GM18861 (cell line): ENCODE data around the gene IRX2.

Experiments used
- ATAC-seq: cut with Tn5 transposase; IDR thresholded peaks from one replicate; pipeline ENCODE4 v1.9.1; 2021; ENCODE audit not compliant: unreplicated experiment

Gene IRX2

DNA sequence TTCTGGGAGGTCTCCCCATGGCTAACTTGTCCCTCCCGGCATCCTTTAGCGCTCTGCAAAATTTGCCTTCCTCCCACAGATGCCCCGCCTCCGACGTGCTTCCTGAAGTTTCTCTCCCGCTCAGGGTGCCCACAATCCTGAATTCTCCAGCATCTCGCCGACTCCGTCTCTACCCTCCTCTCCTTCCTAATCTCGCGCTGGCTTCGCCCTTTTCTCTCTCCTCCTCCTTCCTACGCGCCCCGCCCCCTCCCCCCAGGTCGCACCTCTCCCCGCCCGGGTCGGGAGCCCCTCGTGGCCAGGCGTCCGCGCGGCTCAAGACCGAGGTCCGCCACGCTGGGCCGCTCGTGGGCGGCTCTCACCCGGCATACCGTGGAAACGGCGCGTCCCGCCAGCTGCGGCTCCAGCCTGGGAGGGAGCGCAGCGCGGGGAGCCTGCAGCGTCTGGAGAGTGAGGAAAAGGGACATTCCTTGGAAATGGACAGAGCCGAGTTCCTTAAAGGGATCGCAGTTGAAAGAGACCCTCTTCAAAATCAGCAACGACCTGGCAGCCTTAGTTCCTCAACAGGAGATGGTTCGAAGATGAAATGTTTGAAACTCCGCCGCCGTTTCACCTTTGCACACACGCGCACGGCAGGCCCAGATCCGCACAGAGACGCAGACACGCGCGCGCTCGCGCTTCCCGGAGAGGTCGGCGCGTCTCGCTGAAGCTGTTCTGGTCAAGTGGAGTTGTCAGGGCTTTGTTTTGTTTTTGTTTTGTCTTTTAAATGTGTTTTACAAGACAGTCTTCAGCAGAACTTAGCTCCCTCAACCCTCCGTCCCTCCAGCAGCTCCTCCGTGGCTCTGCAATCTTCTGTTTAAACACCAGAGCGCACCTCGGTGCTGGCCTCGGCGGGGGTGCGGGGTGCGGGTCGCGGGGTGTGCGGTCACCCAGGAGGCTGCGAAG, 5.0 kb upstream of the IRX2 start:
- ATAC-seq: no peak

DNA sequence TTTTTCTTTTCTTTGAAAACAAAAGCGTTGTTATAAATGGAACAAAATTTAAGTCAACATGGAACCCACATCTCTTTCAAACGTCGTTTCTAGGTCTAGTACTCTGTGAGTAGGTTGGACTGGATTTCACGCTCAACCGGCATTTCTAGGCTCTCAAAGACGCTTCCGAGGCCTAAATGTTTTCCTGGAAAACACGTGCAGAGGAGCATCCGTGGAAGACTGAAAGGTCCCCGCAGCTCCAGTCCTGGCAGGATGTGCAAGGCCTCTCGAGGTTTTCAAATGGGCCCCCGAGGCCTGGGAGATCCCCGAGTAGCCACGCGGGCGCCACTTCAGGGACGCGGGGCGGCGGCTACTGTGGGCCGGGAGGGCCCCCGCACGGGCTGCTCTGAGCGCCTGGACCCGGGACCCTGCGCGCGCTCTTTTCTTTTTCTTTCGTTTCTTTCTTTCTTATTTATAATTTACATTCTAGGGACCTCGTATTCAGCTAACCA, 4.2 kb upstream of the IRX2 start:
- no peak for ATAC-seq

DNA sequence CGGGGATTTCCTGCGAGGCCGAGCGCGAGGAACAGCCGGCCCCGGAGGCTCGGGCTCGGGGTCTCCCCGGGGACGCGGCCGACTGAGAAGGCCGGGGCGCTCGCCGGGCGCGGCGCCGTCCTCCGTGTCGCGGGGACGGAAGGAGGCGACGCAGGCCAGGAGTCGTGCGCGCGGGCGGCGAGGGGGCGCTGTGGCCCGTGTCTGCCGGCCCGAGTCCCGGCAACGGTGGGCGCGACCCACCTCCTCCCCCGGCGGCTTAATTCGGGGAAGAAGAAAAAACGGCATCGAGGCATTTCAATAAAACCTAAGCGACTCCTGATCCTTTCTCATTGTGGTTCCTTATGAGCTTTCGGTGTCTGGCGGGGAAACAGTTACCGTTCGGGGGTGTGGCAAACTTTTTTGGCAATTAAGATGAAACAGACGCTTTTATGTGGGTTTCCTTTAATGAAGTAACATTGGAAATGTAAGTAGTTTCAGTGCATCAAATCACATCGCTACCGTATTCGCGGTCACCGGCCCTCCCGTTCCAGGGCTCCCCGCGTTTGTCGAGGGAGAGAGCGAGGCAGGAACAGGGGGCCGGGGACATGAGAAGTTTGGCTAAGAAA, 3.7 kb upstream of the IRX2 start:
- ATAC-seq: no peak

DNA sequence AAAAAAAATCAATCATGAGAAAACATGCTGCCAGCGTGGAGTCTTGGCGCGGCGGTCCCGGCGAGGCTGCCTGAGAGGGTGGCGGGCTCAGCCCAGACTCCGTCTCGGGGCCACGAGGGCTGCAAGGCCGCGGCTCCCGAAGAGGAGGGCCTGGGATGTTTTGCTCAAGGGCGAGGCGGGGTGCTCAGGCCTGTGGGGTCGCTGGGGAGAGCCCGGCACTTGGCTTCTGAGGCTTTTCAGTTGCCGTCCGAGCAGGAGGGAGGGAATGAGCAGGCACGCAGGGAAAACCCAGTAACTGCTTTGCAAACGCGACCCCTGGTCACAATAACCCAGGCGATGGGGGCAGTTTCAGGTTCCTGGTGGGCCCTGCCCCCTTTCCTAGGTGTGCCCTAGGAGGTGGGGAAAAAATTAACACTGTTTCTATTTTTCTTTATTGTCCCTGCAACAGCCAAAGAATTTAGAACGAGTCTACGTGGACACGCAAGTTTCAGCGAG, 3.2 kb upstream of the IRX2 start:
- no peak for ATAC-seq

DNA sequence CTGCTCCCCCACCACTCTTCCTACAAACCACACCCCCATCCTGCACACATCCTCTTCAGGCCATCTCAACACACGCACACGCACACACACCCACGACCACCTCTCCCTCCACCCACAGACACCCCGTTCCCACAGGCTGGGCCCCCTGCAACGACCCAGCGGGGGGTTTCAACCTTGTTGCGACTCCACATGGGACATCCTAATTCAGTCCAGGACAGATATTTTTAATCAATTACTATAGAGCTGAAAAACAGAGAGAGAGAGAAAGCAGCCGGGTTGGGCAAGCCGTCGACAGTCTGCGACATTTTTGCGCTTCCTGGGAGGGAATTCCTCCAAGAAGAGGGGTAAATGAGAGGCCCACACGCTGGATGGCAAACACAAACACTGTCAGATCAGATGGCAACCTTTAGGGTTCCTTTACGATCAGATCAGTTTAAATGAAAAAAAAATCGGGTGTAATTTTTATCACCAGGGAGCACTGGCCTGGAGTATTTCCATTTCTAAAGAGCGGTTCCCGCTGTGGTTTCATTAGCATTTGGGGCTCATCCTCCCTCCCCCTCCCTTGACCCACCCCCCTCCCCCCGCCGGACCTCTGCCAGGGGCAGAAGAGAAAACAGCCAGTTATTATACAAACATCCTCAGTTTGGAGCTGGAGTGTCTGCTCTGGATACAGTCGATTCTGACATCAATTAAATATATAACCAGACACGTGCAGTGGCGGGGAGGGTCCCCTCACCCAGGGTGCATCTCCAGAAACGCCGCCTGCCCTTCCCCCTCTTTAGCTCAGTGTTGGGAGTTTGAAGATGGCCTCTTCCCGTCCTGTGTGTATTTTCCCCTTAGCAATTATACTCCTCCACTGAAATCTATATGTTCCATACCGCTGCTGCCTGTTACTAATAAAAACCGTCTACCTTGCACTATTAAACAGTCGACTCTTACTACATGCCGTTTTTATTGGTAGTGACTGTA, 2.3 kb upstream of the IRX2 start:
- ATAC-seq: no peak

DNA sequence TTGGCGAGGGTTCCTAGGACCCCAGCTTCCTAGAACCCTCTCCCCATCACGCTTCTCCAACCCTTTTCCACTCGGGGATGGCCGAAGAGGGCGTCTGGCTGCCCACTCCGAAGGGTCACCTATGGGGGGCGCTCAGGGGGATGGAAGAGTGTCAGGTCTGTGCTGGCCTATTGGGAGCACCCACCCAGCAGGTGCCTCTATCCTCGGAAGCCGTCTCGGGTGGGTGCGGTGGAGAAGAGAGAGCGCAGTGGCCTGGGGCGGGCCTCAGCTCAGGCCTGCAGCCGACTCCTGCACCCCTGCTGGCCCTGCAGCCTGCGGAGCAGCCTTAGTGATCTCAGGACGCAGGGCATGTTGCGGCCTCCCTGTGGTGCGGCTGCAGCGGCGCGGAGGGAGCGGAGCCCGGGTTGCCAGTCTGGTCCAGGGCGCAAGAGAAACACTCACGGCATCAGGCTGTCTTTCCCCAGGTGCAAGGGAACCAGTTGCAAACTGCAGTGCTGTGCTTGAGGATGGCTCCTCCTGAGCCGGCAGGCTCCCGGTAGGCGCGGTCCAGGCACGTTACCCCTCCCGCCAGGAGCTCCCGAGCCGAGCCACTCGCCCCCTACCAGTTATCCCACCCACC, 1.5 kb upstream of the IRX2 start:
- no peak for ATAC-seq

DNA sequence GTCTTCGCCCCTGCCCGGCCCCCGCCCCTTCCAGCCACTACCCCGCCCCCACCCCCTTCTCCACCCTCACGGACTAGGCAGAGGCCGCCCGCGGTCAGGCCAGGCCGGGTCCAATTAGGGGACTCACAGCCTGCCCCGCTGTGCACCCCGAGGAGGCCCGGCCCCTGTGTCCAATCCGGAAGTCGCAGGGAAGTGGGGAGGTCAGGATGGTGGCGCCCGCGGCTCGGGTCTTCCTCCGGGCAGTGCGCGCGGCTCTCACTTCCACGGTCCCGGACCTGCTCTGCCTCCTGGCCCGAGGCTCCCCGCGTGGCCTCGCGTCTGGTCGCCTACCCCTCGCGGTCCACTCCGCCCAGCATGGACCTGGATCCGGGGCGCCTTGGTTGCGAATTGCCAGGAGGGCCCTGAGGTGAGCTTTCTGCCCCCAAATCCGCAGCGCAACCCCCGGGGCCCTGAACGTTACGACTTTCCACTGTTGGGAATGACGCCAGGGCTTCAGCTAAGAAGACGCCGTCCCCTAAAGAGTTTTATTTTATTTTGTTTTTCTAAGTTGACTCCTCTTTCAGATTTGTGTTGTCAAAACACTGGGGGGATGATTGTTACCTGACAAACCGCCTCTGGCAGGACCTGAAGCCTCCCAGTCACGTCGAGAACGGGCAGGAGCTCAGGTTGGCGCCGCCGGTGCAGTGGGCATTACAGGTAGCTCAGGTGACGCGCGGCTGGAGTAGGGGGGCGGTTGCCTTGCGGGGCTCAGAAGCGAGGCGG, 763 bp upstream of the IRX2 start:
- no peak for ATAC-seq

DNA sequence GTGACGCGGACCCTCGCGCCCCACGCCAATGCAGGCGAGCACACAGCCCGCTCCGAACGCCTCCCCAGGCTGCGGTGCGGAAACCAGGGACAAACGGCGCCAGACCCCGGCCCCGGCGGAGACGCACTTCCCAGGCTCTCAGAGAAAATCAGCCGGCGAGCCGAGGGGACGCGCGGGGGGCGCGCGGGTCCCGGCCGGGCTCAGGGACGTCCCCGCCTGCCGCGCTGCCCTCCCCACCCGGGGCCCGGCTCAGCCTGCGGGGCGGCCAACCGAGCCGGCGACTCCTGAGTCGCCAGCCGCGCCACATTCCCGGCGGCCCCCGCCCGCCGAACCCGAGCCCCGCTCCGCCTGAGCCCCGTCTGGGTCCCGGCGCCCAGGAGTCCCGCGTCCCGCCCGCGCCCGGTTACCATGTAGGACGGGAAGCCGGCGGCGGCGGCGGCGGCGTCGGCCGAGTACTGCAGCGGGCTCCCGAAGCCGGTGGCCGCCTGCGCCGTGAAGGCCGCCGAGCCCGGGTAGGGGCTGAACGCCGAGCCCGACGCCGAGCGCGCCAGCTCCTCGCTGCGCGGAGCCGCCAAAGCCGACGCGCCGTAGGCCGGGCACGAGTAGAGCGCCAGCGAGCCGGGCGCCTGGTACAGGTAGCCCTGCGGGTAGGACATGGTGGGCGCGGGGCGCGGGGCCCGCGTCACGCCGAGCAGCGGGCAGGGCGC, 566 bp downstream of the IRX2 start:
- ATAC-seq: no peak

DNA sequence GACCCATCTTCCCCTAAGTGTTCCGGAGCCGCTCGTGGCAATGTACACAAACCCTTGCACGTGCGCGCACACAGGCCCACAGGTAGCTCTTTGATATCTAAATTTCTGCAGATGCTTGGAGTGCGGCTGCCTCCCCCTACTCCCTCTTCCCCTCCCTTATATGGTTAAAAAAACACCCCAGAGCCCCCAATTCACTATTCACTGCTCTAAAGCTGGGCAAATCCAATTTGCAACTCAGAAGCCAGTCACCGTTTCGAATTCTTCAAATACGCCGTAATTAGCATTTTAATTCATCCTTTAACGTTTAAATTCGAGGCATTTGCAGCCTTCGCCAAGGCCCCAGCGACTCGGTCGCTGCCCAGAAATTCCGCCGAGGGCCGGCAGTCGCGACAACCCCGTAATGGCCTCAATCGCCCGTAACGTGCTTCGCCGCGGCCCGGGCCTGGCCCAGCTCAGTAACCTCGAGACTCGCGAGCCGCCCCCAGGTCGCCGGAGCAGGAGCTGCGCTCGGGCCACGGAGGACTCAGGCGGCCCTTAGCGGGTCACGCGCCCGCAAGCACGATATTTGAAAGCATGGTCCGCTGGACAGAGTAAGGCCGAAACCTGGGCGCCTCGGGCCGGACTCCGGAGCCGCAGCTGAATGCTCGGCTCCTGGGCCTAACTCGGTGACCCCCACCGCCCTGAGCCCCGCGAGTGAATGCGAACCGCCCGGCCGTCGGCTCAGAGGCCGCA, 1.3 kb downstream of the IRX2 start:
- ATAC-seq: no peak

DNA sequence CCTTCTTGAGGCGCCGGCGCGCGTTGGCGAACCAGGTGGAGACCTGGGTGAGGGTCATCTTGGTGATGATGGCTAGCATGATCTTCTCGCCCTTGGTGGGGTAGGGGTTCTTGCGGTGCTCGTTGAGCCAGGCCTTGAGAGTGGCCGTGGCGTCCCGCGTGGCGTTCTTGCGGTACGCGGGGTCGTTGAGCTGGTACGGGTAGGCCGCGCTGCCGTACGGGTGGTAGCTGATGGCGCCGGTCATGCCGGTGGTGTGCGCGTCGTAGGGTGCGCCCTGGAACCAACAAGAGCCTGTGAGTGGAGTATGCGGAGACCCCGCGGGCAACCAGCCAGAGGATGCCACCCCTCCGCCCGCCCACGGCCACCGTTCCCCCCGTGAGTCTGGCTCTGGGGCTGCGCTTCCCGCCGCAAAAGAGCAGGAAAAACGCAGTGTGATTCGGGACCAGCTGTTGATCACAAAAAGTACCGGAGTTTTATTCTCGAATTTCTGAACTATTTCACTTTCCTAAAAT, 1.9 kb downstream of the IRX2 start:
- ATAC-seq: no peak

DNA sequence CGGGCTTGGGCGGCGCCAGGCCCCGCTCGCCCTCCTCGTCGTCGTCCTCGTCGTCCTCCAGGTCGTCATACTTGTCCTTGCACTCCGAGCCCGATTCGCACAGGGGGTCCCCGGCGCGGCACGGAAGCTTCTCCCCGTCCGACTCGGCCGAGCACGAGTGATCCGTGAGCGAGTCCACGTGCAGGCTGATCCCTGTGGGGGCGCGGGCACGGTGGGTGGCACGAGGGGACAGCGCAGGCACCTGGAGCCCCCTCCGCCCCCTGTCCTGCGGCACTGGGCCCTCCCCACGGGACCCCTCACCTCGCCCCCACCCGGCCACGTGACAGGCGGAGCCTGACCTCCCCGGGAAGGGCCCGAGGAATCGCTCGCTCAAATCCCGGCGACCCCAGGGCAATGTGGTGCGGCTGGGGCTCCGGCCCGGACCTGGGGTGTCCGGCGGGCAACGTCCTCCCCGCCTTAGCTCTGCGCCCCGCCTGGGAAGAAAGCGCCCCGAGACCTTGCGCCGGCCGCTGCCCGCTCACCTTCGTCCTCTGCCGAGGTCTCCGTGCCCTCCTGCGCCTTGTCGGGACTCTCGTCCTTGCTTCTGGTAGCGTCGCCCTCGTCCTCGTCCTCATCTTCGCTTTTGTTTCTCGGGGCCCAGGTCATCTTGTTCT, 2.5 kb downstream of the IRX2 start:
- ATAC-seq: no peak

DNA sequence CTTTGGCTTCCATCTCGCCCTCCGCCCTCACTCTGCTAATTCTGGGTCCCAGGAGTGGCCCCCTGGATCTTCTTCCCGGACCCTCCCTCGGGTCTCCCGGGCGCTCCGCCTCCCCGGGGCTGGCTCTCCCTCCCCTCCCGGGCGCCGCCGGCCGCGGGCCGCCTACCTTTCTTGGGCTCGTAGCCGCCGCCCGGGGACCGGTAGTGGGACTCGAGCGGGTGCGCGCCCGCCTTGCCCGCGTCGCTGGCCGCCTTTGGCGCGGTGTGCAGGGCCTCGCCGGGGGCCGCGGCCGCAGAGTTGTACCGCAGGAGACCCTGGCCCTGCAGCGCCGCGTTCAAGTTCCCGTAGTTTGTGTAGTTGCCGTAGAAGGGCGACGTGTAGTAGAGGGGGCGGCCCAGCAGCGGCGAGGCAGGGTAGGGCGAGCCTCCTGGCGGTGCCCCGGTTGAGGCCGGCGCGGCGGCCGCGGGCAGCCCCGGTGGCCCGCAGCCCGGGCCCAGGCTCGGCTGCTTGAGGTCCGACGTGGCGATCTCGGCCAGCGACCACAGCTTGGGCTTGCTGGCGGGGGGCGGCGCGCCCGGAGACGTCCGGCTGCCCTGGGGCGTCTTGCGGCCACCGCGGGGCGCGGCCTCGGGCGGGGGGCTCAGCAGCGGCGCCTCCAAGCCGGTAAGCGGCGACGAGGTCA, 3.2 kb downstream of the IRX2 start:
- ATAC-seq: no peak

DNA sequence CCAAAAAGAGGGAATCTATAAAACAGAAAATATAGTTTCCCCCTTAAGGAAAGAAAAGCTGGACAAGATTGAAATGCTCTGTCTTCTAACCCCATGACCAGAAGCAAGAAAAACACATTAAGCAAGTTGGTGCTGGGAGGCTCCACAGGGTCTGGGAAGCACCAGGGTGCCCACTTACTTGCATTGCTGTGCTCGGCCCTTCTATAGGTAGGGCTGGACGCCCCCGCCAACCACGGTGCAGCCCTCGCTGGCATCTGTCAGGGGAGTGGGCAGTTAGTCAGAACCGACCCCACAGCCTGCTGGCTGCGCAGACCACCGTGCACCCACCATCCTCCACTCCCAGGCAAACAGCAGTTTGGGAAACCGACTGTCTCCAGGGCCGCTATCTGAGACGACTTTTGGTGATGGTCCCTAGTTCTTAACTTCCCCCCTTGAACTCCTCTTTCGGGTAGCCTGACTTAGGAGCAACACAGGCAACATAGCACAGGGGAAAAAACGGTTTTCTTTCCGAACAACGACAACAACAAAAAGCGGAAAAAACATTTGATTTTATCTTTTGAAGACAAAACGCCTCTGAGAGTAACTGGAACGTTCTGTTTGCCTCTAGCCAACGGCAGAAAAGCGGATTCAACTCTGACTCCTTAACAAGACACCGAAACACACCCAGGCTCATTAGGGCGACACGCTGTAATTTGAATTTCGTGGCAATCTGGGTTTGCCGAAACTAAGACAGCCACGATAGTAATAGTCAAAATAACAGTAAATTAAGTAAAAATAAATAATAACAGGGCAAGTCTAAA, 3.9 kb downstream of the IRX2 start:
- ATAC-seq: no peak

DNA sequence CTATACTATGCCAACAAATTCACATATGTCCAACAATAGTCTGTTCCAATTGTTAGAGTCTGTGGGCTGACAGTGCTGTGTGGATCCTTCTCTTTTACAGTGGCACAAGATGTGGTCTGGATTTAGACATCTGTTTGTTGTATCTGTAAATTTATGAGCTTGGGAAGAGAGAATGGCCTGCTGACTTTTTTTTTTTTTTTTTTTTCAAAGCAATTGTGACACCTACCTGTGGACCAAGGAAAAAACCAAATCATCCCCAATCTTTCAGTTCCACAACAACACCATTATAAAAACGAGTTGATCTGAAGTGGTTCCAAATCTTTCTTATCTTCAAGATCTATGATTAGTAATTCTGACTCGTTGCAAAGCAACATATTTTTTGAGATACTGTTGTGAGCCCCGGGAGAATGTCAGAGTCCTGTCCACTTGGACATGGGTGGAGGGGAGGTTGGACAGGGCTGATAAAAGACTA, 4.9 kb downstream of the IRX2 start:
- ATAC-seq: no peak

DNA sequence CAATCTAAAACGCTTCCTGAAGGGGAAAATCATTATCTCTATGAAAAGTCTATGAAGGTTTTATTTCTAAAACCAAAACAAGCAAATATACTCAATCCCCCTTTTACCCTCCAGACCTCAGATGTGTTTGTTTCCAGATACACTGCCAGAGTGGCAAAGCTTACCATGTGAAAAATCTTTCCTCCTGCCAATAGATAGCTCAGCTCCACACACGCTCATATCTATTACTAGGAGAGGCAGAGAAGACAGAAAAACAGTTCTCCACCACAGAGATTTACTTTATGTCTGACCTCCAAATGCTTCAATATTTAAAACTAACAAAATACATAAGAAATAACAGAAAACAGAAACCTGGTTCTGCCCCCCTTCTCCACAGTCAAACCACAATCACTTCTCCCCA, 7.0 kb downstream of the IRX2 start:
- no peak for ATAC-seq

DNA sequence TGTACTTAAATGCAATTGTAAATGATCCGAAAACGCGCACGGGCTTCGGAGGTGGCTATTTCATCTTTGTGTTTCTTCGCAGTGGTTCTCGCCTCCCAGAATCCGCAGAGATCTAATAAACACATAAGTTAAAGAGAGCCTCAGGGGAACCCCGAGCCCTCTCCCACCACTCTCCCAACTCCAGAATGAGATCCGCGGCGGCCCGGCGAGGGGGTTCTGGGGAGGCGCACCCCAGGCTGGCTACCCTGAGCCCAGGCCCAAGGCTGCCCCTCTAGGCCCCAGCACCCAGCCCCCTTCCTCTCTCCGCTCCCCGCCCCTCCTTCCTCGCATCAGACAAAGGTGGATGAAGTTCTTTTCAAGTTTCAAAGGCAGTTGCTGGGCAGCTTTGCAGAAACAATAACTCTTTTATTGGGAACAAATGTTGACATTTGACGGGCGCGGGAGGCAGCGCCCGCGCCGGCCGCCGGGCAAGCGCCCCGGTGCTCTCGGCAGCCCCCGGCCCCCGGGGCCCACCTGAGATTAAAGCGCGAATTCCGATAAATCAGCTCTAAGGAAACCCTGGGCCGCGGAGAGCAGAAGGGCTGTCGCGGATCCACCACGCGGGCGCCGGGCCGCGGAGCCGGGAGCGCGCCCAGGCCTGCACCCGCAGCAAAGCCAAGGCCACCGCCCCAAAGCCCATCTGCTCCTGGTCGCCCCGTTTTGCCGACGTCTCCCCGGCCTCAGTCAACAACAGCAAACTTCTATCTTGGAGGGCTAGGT, 8.4 kb downstream of the IRX2 start:
- no peak for ATAC-seq
